ENCODE results near the gene TRAPPC11. TPM values are rescaled to one million over a fixed set of nuclear protein-coding genes. Genes with fewer than 3 reads are reported as not detected.
A peak's percentile ranks its signal among the peaks of the same experiment; 100 is the strongest.

Gene TRAPPC11
- total and polyA plus RNA-seq, 7 donors = 11.4 to 58.2 (median 32.1) TPM

- no peak overlapping the region for H3K4me3 ChIP-seq
- no peaks in the 10 kb centered on the region for H3K9me3 ChIP-seq
- no peaks in the 10 kb centered on the region for H3K4me1 ChIP-seq
- TF ChIP-seq POLR2AphosphoS5 (IDR thresholded peaks at IDR 0.05) = no peak
- TF ChIP-seq EP300 (IDR thresholded peaks at IDR 0.05) = no peak
- no peak for TF ChIP-seq POLR2A (IDR thresholded peaks at IDR 0.05)
- TF ChIP-seq, protein P1, sequence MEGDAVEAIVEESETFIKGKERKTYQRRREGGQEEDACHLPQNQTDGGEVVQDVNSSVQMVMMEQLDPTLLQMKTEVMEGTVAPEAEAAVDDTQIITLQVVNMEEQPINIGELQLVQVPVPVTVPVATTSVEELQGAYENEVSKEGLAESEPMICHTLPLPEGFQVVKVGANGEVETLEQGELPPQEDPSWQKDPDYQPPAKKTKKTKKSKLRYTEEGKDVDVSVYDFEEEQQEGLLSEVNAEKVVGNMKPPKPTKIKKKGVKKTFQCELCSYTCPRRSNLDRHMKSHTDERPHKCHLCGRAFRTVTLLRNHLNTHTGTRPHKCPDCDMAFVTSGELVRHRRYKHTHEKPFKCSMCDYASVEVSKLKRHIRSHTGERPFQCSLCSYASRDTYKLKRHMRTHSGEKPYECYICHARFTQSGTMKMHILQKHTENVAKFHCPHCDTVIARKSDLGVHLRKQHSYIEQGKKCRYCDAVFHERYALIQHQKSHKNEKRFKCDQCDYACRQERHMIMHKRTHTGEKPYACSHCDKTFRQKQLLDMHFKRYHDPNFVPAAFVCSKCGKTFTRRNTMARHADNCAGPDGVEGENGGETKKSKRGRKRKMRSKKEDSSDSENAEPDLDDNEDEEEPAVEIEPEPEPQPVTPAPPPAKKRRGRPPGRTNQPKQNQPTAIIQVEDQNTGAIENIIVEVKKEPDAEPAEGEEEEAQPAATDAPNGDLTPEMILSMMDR (IDR thresholded peaks at IDR 0.05) = no peak
- no peaks in the 10 kb centered on the region for H3K27me3 ChIP-seq
- DNase-seq = no peak
- intact Hi-C loops (cut with DNase I) = loop anchor here (5.0 kb wide), 1 partner anchor 853 kb away; no protein-coding TSS in a partner anchor
- WGBS, 2 donors = 92 to 94% methylated on average over 7 of the region's 7 CpGs
- H3K36me3 ChIP-seq = peaks cover 0 to 70% (median 17%) of the 10 kb centered on the region in 4 donors
- no peak overlapping the region for H3K27ac ChIP-seq
These were observed 13.8 kb upstream of the TRAPPC11 start for GRCh38 chr4:183645326-183645725.

GRCh38 chr4:183657564-183657963, 1.5 kb upstream of the TRAPPC11 start:
- DNase-seq = no peak
- peak overlapping the region in 2 of 4 donors; percentile 91 to 96 for H3K4me3 ChIP-seq
- H3K4me1 ChIP-seq = peaks cover 0 to 29% (median 26%) of the 10 kb centered on the region in 4 donors
- peaks cover 0 to 36% (median 0%) of the 10 kb centered on the region in 4 donors for H3K36me3 ChIP-seq
- 83 to 91% methylated on average over 3 of the region's 3 CpGs for WGBS, 2 donors
- no peak overlapping the region for H3K27ac ChIP-seq
- TF ChIP-seq EP300 (IDR thresholded peaks at IDR 0.05) = no peak
- no peak for TF ChIP-seq POLR2AphosphoS5 (IDR thresholded peaks at IDR 0.05)
- TF ChIP-seq, protein P1 (IDR thresholded peaks at IDR 0.05) = no peak
- no peak for TF ChIP-seq POLR2A (IDR thresholded peaks at IDR 0.05)
- H3K27me3 ChIP-seq = no peaks in the 10 kb centered on the region
- H3K9me3 ChIP-seq = no peaks in the 10 kb centered on the region
- intact Hi-C loops (cut with DNase I) = no loop called here

GRCh38 chr4:183658362-183659028, 598 bp upstream of the TRAPPC11 start:
- H3K4me1 ChIP-seq = peaks cover 0 to 29% (median 26%) of the 10 kb centered on the region in 4 donors
- TF ChIP-seq EP300 (IDR thresholded peaks at IDR 0.05) (no peak), POLR2A (IDR thresholded peaks at IDR 0.05) (no peak), POLR2AphosphoS5 (IDR thresholded peaks at IDR 0.05) (no peak)
- TF ChIP-seq, protein P1 (IDR thresholded peaks at IDR 0.05) = no peak

GRCh38 chr4:183659872-183660242, 764 bp downstream of the TRAPPC11 start:
- Histone ChIP-seq H3K27ac (peak overlapping the region; percentile 90 to 96 (median 94)), H3K9me3 (no peaks in the 10 kb centered on the region), H3K27me3 (no peaks in the 10 kb centered on the region), H3K36me3 (peaks cover 0 to 25% (median 0%) of the 10 kb centered on the region in 4 donors), H3K4me3 (peak overlapping the region; percentile 71 to 96 (median 93)), H3K4me1 (peaks cover 0 to 29% (median 26%) of the 10 kb centered on the region in 4 donors)
- intact Hi-C loops (cut with DNase I) = loop anchor here (1.0 to 2.0 kb wide), 2 partner anchors 156 to 215 kb away; partner anchors contain the start of gene CDKN2AIP
- TF ChIP-seq, protein P1 (IDR thresholded peaks at IDR 0.05) = no peak
- TF ChIP-seq EP300 (IDR thresholded peaks at IDR 0.05) (no peak), POLR2AphosphoS5 (IDR thresholded peaks at IDR 0.05) (no peak), POLR2A (IDR thresholded peaks at IDR 0.05) (no peak)
- no peak for DNase-seq
- 4 to 9% methylated on average over 10 of the region's 10 CpGs for WGBS, 2 donors

More at GRCh38 chr4:183658362-183659028, 598 bp upstream of the TRAPPC11 start:
- Histone ChIP-seq H3K36me3 (peaks cover 0 to 27% (median 0%) of the 10 kb centered on the region in 4 donors), H3K9me3 (no peaks in the 10 kb centered on the region), H3K4me3 (peak overlapping the region; percentile 71 to 96 (median 93)), H3K27ac (peak overlapping the region; percentile 90 to 96 (median 94)), H3K27me3 (no peaks in the 10 kb centered on the region)
- peak; percentile 67 for DNase-seq
- intact Hi-C loops (cut with DNase I) = loop anchor here (1.0 to 2.0 kb wide), 3 partner anchors 154 to 214 kb away; partner anchors contain the start of gene CDKN2AIP
- WGBS, 2 donors = 0% methylated on average over 37 to 38 of the region's 39 CpGs
